Adrenal gland (tissue), 5 donors: ENCODE data around the gene SERGEF.

Source experiments
- CTCF ChIP-seq, 6 experiments: fragments of 450-650 bp in 4 of 6; fragments of 200-600 bp in 2 of 6; sonication (generic) in 1 of 6; IDR thresholded peaks; 1 replicate in 5 of 6; 2 replicates in 1 of 6; pipeline versions ENCODE4 v1.5.1 to v1.8.0; 2016 to 2021; ENCODE audit warnings: antibody characterized with exemption in 6 of 6, mild to moderate bottlenecking in 2 of 6, moderate library complexity in 1 of 6
- POLR2A ChIP-seq, 2 donors: fragments of 450-650 bp; IDR thresholded peaks; one replicate each; pipeline ENCODE4 v1.6.1; 2017; ENCODE audit warnings: antibody characterized with exemption in 2 of 2, mild to moderate bottlenecking in 2 of 2, moderate library complexity in 1 of 2
- donor health status: DM: no; HTN: no; CAD: no.

- no peak for TF ChIP-seq CTCF (IDR thresholded peaks at IDR 0.05)
- TF ChIP-seq POLR2A (IDR thresholded peaks at IDR 0.05) = no peak
These were observed 12.1 kb downstream of the SERGEF start for GRCh38 chr11:18000760-18001159.
